GM12878 (cell line): ENCODE data around the gene TFRC. TPM values are rescaled to one million over a fixed set of nuclear protein-coding genes. Genes with fewer than 3 reads are reported as not detected.
A peak's percentile ranks its signal among the peaks of the same experiment; 100 is the strongest.

ENCODE experiments used
- BHLHE40 ChIP-seq, 2 experiments: fragments of 450-650 bp in 1 of 2; IDR thresholded peaks; 2 replicates each; pipeline ENCODE4 v1.6.1; 2011 to 2017; ENCODE audit warnings: low read depth in 2 of 2, borderline replicate concordance in 1 of 2, improper control_type of control experiment in 1 of 2, low read length in 1 of 2, mild to moderate bottlenecking in 1 of 2
- CBX3 ChIP-seq: fragments of 200-600 bp; sonication (generic); IDR thresholded peaks from 2 replicates; pipeline ENCODE4 v1.6.1; 2016; ENCODE audit warnings: low read depth, borderline replicate concordance
- CREM ChIP-seq: IDR thresholded peaks from 2 replicates; pipeline ENCODE4 v1.6.1; 2014; ENCODE audit warnings: antibody characterized with exemption, low read depth
- EED ChIP-seq: sonication (generic); IDR thresholded peaks from 2 replicates; pipeline ENCODE4 v1.6.1; 2016; ENCODE audit warnings: antibody characterized with exemption, low read depth
- ESRRA ChIP-seq: IDR thresholded peaks from 2 replicates; pipeline ENCODE4 v1.6.1; 2012; ENCODE audit warnings: mild to moderate bottlenecking, low read length, improper control_type of control experiment
- FOXK2 ChIP-seq: fragments of 450-650 bp; IDR thresholded peaks from 2 replicates; pipeline ENCODE4 v1.6.1; 2017; ENCODE audit warnings: mild to moderate bottlenecking, moderate library complexity
- HDAC2 ChIP-seq: fragments of 200-600 bp; sonication (generic); IDR thresholded peaks from 2 replicates; pipeline ENCODE4 v1.6.1; 2017
- HDGF ChIP-seq: fragments of 450-650 bp; IDR thresholded peaks from 2 replicates; pipeline ENCODE4 v1.6.1; 2016; ENCODE audit warnings: antibody characterized with exemption
- IKZF1 ChIP-seq: fragments of 450-650 bp; conservative IDR thresholded peaks from 2 replicates; pipeline ENCODE4 v1.6.1; 2017; ENCODE audit warnings: antibody characterized with exemption, mild to moderate bottlenecking
- JUNB ChIP-seq: IDR thresholded peaks from 2 replicates; pipeline ENCODE4 v1.6.1; 2016; ENCODE audit warnings: antibody characterized with exemption, mild to moderate bottlenecking
- KDM1A ChIP-seq: fragments of 200-600 bp; sonication (generic); IDR thresholded peaks from 2 replicates; pipeline ENCODE4 v1.6.1; 2016; ENCODE audit warnings: borderline replicate concordance
- KLF5 ChIP-seq: fragments of 450-650 bp; IDR thresholded peaks from 2 replicates; pipeline ENCODE4 v1.6.1; 2014; ENCODE audit warnings: mild to moderate bottlenecking; ENCODE audit not compliant: partially characterized antibody
- MLLT1 ChIP-seq: fragments of 450-650 bp; IDR thresholded peaks from 2 replicates; pipeline ENCODE4 v1.6.1; 2016; ENCODE audit warnings: mild to moderate bottlenecking
- MXI1 ChIP-seq: fragments of 150-350 bp; IDR thresholded peaks from 2 replicates; pipeline ENCODE4 v1.6.1; 2011; ENCODE audit warnings: low read depth, mild to moderate bottlenecking, inconsistent platforms, low read length, improper control_type of control experiment
- MYB ChIP-seq: fragments of 150-350 bp; IDR thresholded peaks from 2 replicates; pipeline ENCODE4 v1.6.1; 2014; ENCODE audit warnings: mild to moderate bottlenecking, low read depth, low read length, borderline replicate concordance
- NFYB ChIP-seq: IDR thresholded peaks from 2 replicates; pipeline ENCODE4 v1.6.1; 2011; ENCODE audit warnings: low read depth, mild to moderate bottlenecking, low read length, improper control_type of control experiment, moderate library complexity; ENCODE audit not compliant: insufficient read depth
- NR2F1 ChIP-seq: fragments of 450-650 bp; conservative IDR thresholded peaks from 2 replicates; pipeline ENCODE4 v1.6.1; 2017; ENCODE audit warnings: mild to moderate bottlenecking
- PAX5 ChIP-seq: IDR thresholded peaks from 2 replicates; pipeline ENCODE4 v1.6.1; 2011; ENCODE audit warnings: low read depth, low read length, borderline replicate concordance
- POLR2AphosphoS5 ChIP-seq: IDR thresholded peaks from 2 replicates; pipeline ENCODE4 v1.6.1; 2011; ENCODE audit warnings: mild to moderate bottlenecking, low read length, inconsistent platforms
- SIN3A ChIP-seq: IDR thresholded peaks from 2 replicates; pipeline ENCODE4 v1.6.1; 2012; ENCODE audit warnings: low read depth, low read length, improper control_type of control experiment
- SRF ChIP-seq, 2 experiments: IDR thresholded peaks; 2 replicates each; pipeline ENCODE4 v1.6.1; 2011; ENCODE audit warnings: low read depth in 2 of 2, low read length in 2 of 2, mild to moderate bottlenecking in 1 of 2, moderate library complexity in 1 of 2
- TAF1 ChIP-seq: IDR thresholded peaks from 2 replicates; pipeline ENCODE4 v1.6.1; 2011; ENCODE audit warnings: mild to moderate bottlenecking, low read depth, low read length, borderline replicate concordance
- TBL1XR1 ChIP-seq: IDR thresholded peaks from 2 replicates; pipeline ENCODE4 v1.6.1; 2012; ENCODE audit warnings: low read depth, low read length, improper control_type of control experiment
- ZBED1 ChIP-seq: IDR thresholded peaks from 2 replicates; pipeline ENCODE4 v1.6.1; 2016; ENCODE audit warnings: borderline replicate concordance
- ZBTB11 ChIP-seq: fragments of 450-650 bp; formaldehyde crosslinking; IDR thresholded peaks from 2 replicates; pipeline ENCODE4 v1.5.0; 2022; ENCODE audit warnings: mild to moderate bottlenecking, missing genetic modification characterization
- ZBTB33 ChIP-seq: fragments of 450-650 bp; IDR thresholded peaks from 2 replicates; pipeline ENCODE4 v1.6.1; 2017; ENCODE audit warnings: mild to moderate bottlenecking
- polyA plus RNA-seq, 11 experiments: library from polyadenylated mRNA; depleted of rRNA in 4 of 11; unstranded in 6 of 11; stranded (reverse) in 5 of 11; fragments of >200 nt; fragmentation: Nextera tagmentation in 4 of 11; fragmentation: Illumina TruSeq in 1 of 11; extraction: Ambion mirVana in 4 of 11; extraction: Trizol in 1 of 11; gene quantifications; 1 replicate in 1 of 11; 2 replicates in 10 of 11; pipeline versions ENCODE4 v1.2.1 to v1.2.3, GENCODE V29; 2011 to 2016; ENCODE audit warnings: inconsistent platforms in 2 of 11, missing spikeins in 2 of 11, low read depth in 1 of 11
- total RNA-seq, 4 experiments: library from RNA; depleted of rRNA in 3 of 4; stranded (reverse); fragments of >200 nt in 3 of 4; fragmentation: Illumina TruSeq in 1 of 4; extraction: Trizol in 1 of 4; gene quantifications; 2 replicates each; pipeline versions ENCODE4 v1.2.1 to v1.2.3, GENCODE V29; 2013 to 2021

TFRC gene
- total and polyA plus RNA-seq, 10 of the 15 experiments (the other 5 are each of a cell fraction or from before 2014, with no cell fraction given): 123 to 526 (median 316) TPM

GRCh38 chr3:196081834-196082618 lies at the start of gene TFRC (continued):
- TF ChIP-seq ZBTB33 (no peak), BHLHE40 (IDR thresholded peaks at IDR 0.05; ENCODE audit: borderline replicate concordance in 1 of 2, low read depth in 2 of 2, low read length in 1 of 2) (peak; percentile 47 to 73; a peak in 2 of 4 replicates), HDAC2 (no peak), HDGF (peak; percentile 81; the same call in 1 of the 2 replicates), KDM1A (no peak), TBL1XR1 (peak; percentile 89), KLF5 (peak; percentile 65), PAX5 (peak; percentile 37; the same call in 1 of the 2 replicates), NR2F1 (peak; percentile 49; the same call in 1 of the 2 replicates), CBX3 (no peak), SRF (IDR thresholded peaks at IDR 0.05; ENCODE audit: low read depth in 2 of 2, low read length in 2 of 2) (peak in 1 of 2 experiments; percentile 56; a peak in 1 of 4 replicates), TAF1 (peak; percentile 98), JUNB (no peak), NFYB (no peak), SIN3A (peak; percentile 64), FOXK2 (no peak), POLR2AphosphoS5 (peak; percentile 100), MLLT1 (peak; percentile 12), MXI1 (no peak), ZBED1 (peak; percentile 88), ESRRA (0 out of 2 replicates have a peak, but pooled peaks have one; percentile 7), CREM (peak; percentile 96), IKZF1 (peak; percentile 79; the same call in 1 of the 2 replicates), ZBTB11 (no peak; the same call in 1 of the 2 replicates), MYB (peak; percentile 59; the same call in 1 of the 2 replicates), EED (peak; percentile 35; the same call in 1 of the 2 replicates)
